DOHH2 (cell line): Measurements from ENCODE around the gene PREX1.

ENCODE experiments used
- CTCF ChIP-seq: fragments of 200-600 bp; sonication (generic); IDR thresholded peaks from one replicate; pipeline ENCODE4 v1.5.1; 2014; ENCODE audit warnings: antibody characterized with exemption, mild to moderate bottlenecking, low read depth, low read length; ENCODE audit not compliant: poor library complexity, severe bottlenecking
- EZH2phosphoT487 ChIP-seq: fragments of 200-600 bp; sonication (generic); IDR thresholded peaks from 2 replicates; pipeline ENCODE4 v1.6.1; 2017; ENCODE audit warnings: borderline replicate concordance, mild to moderate bottlenecking, antibody characterized with exemption, low read length, moderate library complexity, mixed read lengths

DNA sequence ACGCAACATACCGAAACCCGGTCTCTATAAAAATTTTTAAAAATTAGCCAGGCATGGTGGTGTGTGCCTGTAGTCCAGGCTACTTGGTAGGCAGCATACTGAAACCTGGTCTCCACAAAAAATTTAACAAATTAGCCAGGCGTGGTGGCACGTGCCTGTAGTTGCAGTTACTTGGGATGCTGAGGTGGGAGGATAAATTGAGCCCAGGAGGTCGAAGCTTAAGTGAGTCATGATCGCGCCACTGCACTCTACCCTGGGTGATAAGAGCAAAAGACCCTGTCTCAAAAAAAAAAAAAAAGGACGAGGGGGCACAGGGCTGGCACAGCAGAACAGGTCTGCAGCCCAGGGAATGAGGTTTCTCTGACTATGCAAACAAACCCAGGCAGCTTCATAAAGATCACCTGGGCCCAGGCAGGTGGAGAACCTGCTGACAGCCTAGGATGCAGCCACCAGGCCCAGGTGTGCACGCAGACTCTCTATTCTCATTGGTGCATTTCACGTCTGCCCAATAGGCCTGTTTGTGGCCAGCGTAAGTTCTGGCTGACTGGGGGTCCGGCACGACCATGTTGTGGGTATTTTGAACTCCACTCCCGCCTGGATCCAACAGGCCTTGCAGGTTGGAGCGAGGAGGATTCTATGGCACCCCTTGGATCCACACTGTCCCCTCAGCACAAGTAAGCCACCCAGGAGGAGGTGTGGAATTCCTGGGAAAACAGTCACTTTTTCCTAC is 204.5 kb downstream of the PREX1 start:
- TF ChIP-seq CTCF (no peak), EZH2phosphoT487 (no peak)
